HepG2 (cell line): ENCODE measurements around the gene ECHS1. TPM values are rescaled to one million over a fixed set of nuclear protein-coding genes. Genes with fewer than 3 reads are reported as not detected.

ENCODE experiments used
- ATAC-seq: fragments of 200-7000 bp; cut with Tn5 transposase; 3 replicates; pipeline ENCODE4 v1.9.1; 2020; ENCODE audit warnings: mild to moderate bottlenecking, moderate library complexity
- BruUV-seq: library from RNA; stranded (reverse); fragments of 400-500 nt; replicated peaks from 2 replicates; lab custom pipeline; 2021; lab: Mats Ljungman, UMichigan
- CTCF ChIA-PET: fragments of 300-600 bp; formaldehyde crosslinking; extraction: SDS; loops from one replicate; lab custom pipeline; 2021; ENCODE audit warnings: low total read pairs, inconsistent platforms, low intra/inter-chr PET ratio; lab: Yijun Ruan, JAX
- POLR2A ChIA-PET: fragments of 350-600 bp; sonication (Branson Sonifier 250); formaldehyde crosslinking; loops from one replicate; lab custom pipeline; 2020; ENCODE audit warnings: antibody characterized with exemption, inconsistent platforms; lab: Yijun Ruan, JAX
- DNase-seq: peaks from one replicate; pipeline ENCODE4 v3.0.0-alpha.2; 2015; ENCODE audit warnings: low spot score
- FAIRE-seq: peaks from 3 replicates; lab custom pipeline; 2011; peaks lifted over from hg19 to GRCh38; lab: Jason Lieb, UNC
- H2AFZ ChIP-seq: one replicate; pipeline ENCODE4 v1.6.1; 2011; ENCODE audit warnings: low read length, inconsistent platforms
- H3K27ac ChIP-seq: fragments of 300-600 bp; 3 replicates; pipeline ENCODE4 v1.8.0; 2011; ENCODE audit warnings: mixed run types, mild to moderate bottlenecking, mixed read lengths, low read length, inconsistent platforms; ENCODE audit not compliant: insufficient read depth; ENCODE audit errors: extremely low read length
- H3K27me3 ChIP-seq, 2 experiments: fragments of 200-600 bp in 1 of 2; 2 replicates in 1 of 2; 3 replicates in 1 of 2; pipeline versions ENCODE4 v1.6.0 to v1.8.0; 2011; ENCODE audit warnings: low read length in 2 of 2, mild to moderate bottlenecking in 2 of 2, moderate library complexity in 2 of 2, inconsistent platforms in 1 of 2; ENCODE audit not compliant: insufficient read depth in 2 of 2, control insufficient read depth in 1 of 2
- H3K36me3 ChIP-seq, 2 experiments: fragments of 200-600 bp in 1 of 2; replicated peaks in 1 of 2; 2 replicates in 1 of 2; 3 replicates in 1 of 2; pipeline versions ENCODE4 v1.5.1 to v1.8.0; 2011; ENCODE audit warnings: low read length in 2 of 2, inconsistent platforms in 1 of 2; ENCODE audit not compliant: insufficient read depth in 2 of 2, control insufficient read depth in 1 of 2
- H3K4me1 ChIP-seq: 2 replicates; pipeline ENCODE4 v1.5.1; 2012; ENCODE audit warnings: low read length, inconsistent platforms; ENCODE audit not compliant: insufficient read depth
- H3K4me2 ChIP-seq: 2 replicates; pipeline ENCODE4 v1.6.0; 2011; ENCODE audit warnings: low read depth, low read length, inconsistent platforms
- H3K4me3 ChIP-seq, 3 experiments: fragments of 200-600 bp in 1 of 3; sonication (generic), shearing (Covaris generic) in 1 of 3; replicated peaks in 1 of 3; 2 replicates each; pipeline ENCODE4 v1.5.1; 2011 to 2016; ENCODE audit warnings: low read length in 3 of 3, inconsistent platforms in 2 of 3, low read depth in 2 of 3, mild to moderate bottlenecking in 2 of 3, control low read depth in 1 of 3, mixed read lengths in 1 of 3; ENCODE audit not compliant: insufficient read depth in 1 of 3
- H3K79me2 ChIP-seq: one replicate; pipeline ENCODE4 v1.6.1; 2011; ENCODE audit warnings: low read length, inconsistent platforms; ENCODE audit not compliant: insufficient read depth
- H3K9ac ChIP-seq: 2 replicates; pipeline ENCODE4 v1.6.0; 2011; ENCODE audit warnings: mild to moderate bottlenecking, low read depth, low read length, inconsistent platforms; ENCODE audit not compliant: insufficient read depth
- H3K9me3 ChIP-seq: 2 replicates; pipeline ENCODE4 v1.5.1; 2012; ENCODE audit warnings: mild to moderate bottlenecking, low read length
- H4K20me1 ChIP-seq: 2 replicates; pipeline ENCODE4 v1.6.0; 2011; ENCODE audit warnings: inconsistent platforms, mild to moderate bottlenecking, low read length, moderate library complexity; ENCODE audit not compliant: insufficient read depth
- MATR3 ChIP-seq: sonication (generic); formaldehyde crosslinking; IDR thresholded peaks from 2 replicates; pipeline ENCODE4 v1.4.0; 2020; ENCODE audit warnings: missing genetic modification reagents
- MEIS2 ChIP-seq: sonication (generic); formaldehyde crosslinking; IDR thresholded peaks from 2 replicates; pipeline ENCODE4 v1.9.0; 2021; ENCODE audit warnings: mild to moderate bottlenecking, missing genetic modification reagents
- MTA3 ChIP-seq: sonication (generic); formaldehyde crosslinking; IDR thresholded peaks from 2 replicates; pipeline ENCODE4 v1.4.0; 2020; ENCODE audit warnings: missing genetic modification reagents
- NCOA2 ChIP-seq: sonication (generic); formaldehyde crosslinking; IDR thresholded peaks from 2 replicates; pipeline ENCODE4 v1.8.0; 2022; ENCODE audit warnings: inconsistent platforms
- NRL ChIP-seq: sonication (generic); formaldehyde crosslinking; IDR thresholded peaks from 2 replicates; pipeline ENCODE4 v1.5.0; 2020; ENCODE audit warnings: missing genetic modification reagents, mild to moderate bottlenecking, moderate library complexity, borderline replicate concordance
- SNAPC2 ChIP-seq: sonication (generic); formaldehyde crosslinking; IDR thresholded peaks from 2 replicates; pipeline ENCODE4 v1.8.1; 2022; ENCODE audit warnings: mild to moderate bottlenecking, missing genetic modification reagents
- TAF1 ChIP-seq: sonication (generic); formaldehyde crosslinking; IDR thresholded peaks from 2 replicates; pipeline ENCODE4 v1.4.0; 2020; ENCODE audit warnings: missing genetic modification reagents
- ZBTB46 ChIP-seq: sonication (generic); formaldehyde crosslinking; IDR thresholded peaks from 2 replicates; pipeline ENCODE4 v1.4.0; 2020; ENCODE audit warnings: mild to moderate bottlenecking, missing genetic modification reagents, borderline replicate concordance
- ZNF749 ChIP-seq: sonication (generic); formaldehyde crosslinking; IDR thresholded peaks from 2 replicates; pipeline ENCODE4 v1.8.0; 2022; ENCODE audit warnings: mild to moderate bottlenecking, missing genetic modification reagents, moderate library complexity, borderline replicate concordance
- WGBS: methylation state at CpG from one replicate; pipeline ENCODE4 v1.1.6; 2017; ENCODE audit warnings: low lambda C conversion rate; 5-methylcytosine and 5-hydroxymethylcytosine counted together
- in situ Hi-C: cut with HindIII; loops from 2 replicates; pipeline ENCODE4 v1.10.0; 2017; ENCODE audit warnings: low pct_unique_long_range_greater_than_20kb; ENCODE audit not compliant: extremely low pct_ligation_motif_present
- intact Hi-C: fragments of 100-400 bp; cut with micrococcal nuclease; formaldehyde crosslinking; loops from one replicate; pipeline ENCODE4 v1.10.0; 2022; ENCODE audit not compliant: unreplicated experiment
- polyA plus RNA-seq, 8 experiments: library from polyadenylated mRNA; depleted of rRNA in 3 of 8; stranded (reverse) in 7 of 8; unstranded in 1 of 8; fragments of >200 nt; fragmentation: Illumina TruSeq in 4 of 8; extraction: Trizol in 4 of 8; gene quantifications; 2 replicates each; pipeline versions ENCODE4 v1.2.1 to v1.2.3, GENCODE V29; 2011 to 2016; ENCODE audit warnings: low read depth in 4 of 8, missing spikeins in 1 of 8, mixed read lengths in 1 of 8; ENCODE audit not compliant: insufficient read depth in 1 of 8
- total RNA-seq, 5 experiments: library from RNA; depleted of rRNA; stranded (reverse); fragments of >200 nt; fragmentation: Illumina TruSeq; extraction: Trizol; gene quantifications; 2 replicates each; pipeline ENCODE4 v1.2.3, GENCODE V29; 2016; ENCODE audit warnings: low read depth in 1 of 5

The ECHS1 gene
- total and polyA plus RNA-seq, 2 of the 13 experiments (the other 11 are each of a cell fraction or from before 2014, with no cell fraction given) = 32.7 to 195 TPM

- no peak overlapping the region for H3K27ac ChIP-seq
- H2AFZ ChIP-seq = no peak overlapping the region
- 100% methylated on average over 1 of the region's 6 CpGs for WGBS
- CTCF ChIA-PET = no interaction called here
- H3K4me2 ChIP-seq = no peak overlapping the region
- no peaks in the 10 kb centered on the region for H3K9me3 ChIP-seq
- no peak for TF ChIP-seq TAF1 (CRISPR knock-in tag)
- no peak for TF ChIP-seq SNAPC2 (CRISPR knock-in tag)
- no peak for TF ChIP-seq ZBTB46 (CRISPR knock-in tag)
- TF ChIP-seq ZNF749 (CRISPR knock-in tag) = no peak
- no peak for TF ChIP-seq NCOA2 (CRISPR knock-in tag)
- TF ChIP-seq MTA3 (CRISPR knock-in tag) = no peak
- no peak for TF ChIP-seq MEIS2 (CRISPR knock-in tag)
- no peak for TF ChIP-seq NRL
- no peak for TF ChIP-seq MATR3
- TF ChIP-seq, all 625 proteins: peak for 0
- intact Hi-C loops (no loop called here), in situ Hi-C loops (no loop called here)
- DNase-seq = no peak
- H3K27me3 ChIP-seq = no peaks in the 10 kb centered on the region
- H3K36me3 ChIP-seq = peaks cover 5 to 14% of the 10 kb centered on the region in 2 experiments; a peak in 3 of 5 replicates
- H3K79me2 ChIP-seq = peaks cover 12% of the 10 kb centered on the region
- no peak for ATAC-seq
- H3K4me3 ChIP-seq = no peak overlapping the region
- peaks cover 39% of the 10 kb centered on the region for H3K4me1 ChIP-seq
- no peak overlapping the region for H3K9ac ChIP-seq
- BruUV-seq = no TSS peak
- H4K20me1 ChIP-seq = peaks cover 13% of the 10 kb centered on the region; the same call in 1 of the 2 replicates
- POLR2A ChIA-PET = interaction anchor here (1.5 to 5.1 kb wide), 2 partner anchors 8 to 18 kb away, joined by 3 to 124 read pairs; partner anchors contain the start of genes ECHS1 and PRAP1
- FAIRE-seq = no peak
These were observed 17.9 kb downstream of the ECHS1 start for GRCh38 chr10:133355266-133355665.
